HepG2 (cell line): ENCODE data around the gene ADAM19. TPM values are rescaled to one million over a fixed set of nuclear protein-coding genes. Genes with fewer than 3 reads are reported as not detected.
A peak's percentile ranks its signal among the peaks of the same experiment; 100 is the strongest.

Source experiments
- ATAC-seq: fragments of 200-7000 bp; cut with Tn5 transposase; 3 replicates; pipeline ENCODE4 v1.9.1; 2020; ENCODE audit warnings: mild to moderate bottlenecking, moderate library complexity
- BruUV-seq: library from RNA; stranded (reverse); fragments of 400-500 nt; replicated peaks from 2 replicates; lab custom pipeline; 2021; lab: Mats Ljungman, UMichigan
- CTCF ChIA-PET: fragments of 300-600 bp; formaldehyde crosslinking; extraction: SDS; loops from one replicate; lab custom pipeline; 2021; ENCODE audit warnings: low total read pairs, inconsistent platforms, low intra/inter-chr PET ratio; lab: Yijun Ruan, JAX
- POLR2A ChIA-PET: fragments of 350-600 bp; sonication (Branson Sonifier 250); formaldehyde crosslinking; loops from one replicate; lab custom pipeline; 2020; ENCODE audit warnings: antibody characterized with exemption, inconsistent platforms; lab: Yijun Ruan, JAX
- DNase-seq: peaks from one replicate; pipeline ENCODE4 v3.0.0-alpha.2; 2015; ENCODE audit warnings: low spot score
- FAIRE-seq: peaks from 3 replicates; lab custom pipeline; 2011; peaks lifted over from hg19 to GRCh38; lab: Jason Lieb, UNC
- H2AFZ ChIP-seq: one replicate; pipeline ENCODE4 v1.6.1; 2011; ENCODE audit warnings: low read length, inconsistent platforms
- H3K27ac ChIP-seq: fragments of 300-600 bp; 3 replicates; pipeline ENCODE4 v1.8.0; 2011; ENCODE audit warnings: mixed run types, mild to moderate bottlenecking, mixed read lengths, low read length, inconsistent platforms; ENCODE audit not compliant: insufficient read depth; ENCODE audit errors: extremely low read length
- H3K27me3 ChIP-seq, 2 experiments: fragments of 200-600 bp in 1 of 2; 2 replicates in 1 of 2; 3 replicates in 1 of 2; pipeline versions ENCODE4 v1.6.0 to v1.8.0; 2011; ENCODE audit warnings: low read length in 2 of 2, mild to moderate bottlenecking in 2 of 2, moderate library complexity in 2 of 2, inconsistent platforms in 1 of 2; ENCODE audit not compliant: insufficient read depth in 2 of 2, control insufficient read depth in 1 of 2
- H3K36me3 ChIP-seq, 2 experiments: fragments of 200-600 bp in 1 of 2; replicated peaks in 1 of 2; 2 replicates in 1 of 2; 3 replicates in 1 of 2; pipeline versions ENCODE4 v1.5.1 to v1.8.0; 2011; ENCODE audit warnings: low read length in 2 of 2, inconsistent platforms in 1 of 2; ENCODE audit not compliant: insufficient read depth in 2 of 2, control insufficient read depth in 1 of 2
- H3K4me1 ChIP-seq: 2 replicates; pipeline ENCODE4 v1.5.1; 2012; ENCODE audit warnings: low read length, inconsistent platforms; ENCODE audit not compliant: insufficient read depth
- H3K4me2 ChIP-seq: 2 replicates; pipeline ENCODE4 v1.6.0; 2011; ENCODE audit warnings: low read depth, low read length, inconsistent platforms
- H3K4me3 ChIP-seq, 3 experiments: fragments of 200-600 bp in 1 of 3; sonication (generic), shearing (Covaris generic) in 1 of 3; replicated peaks in 1 of 3; 2 replicates each; pipeline ENCODE4 v1.5.1; 2011 to 2016; ENCODE audit warnings: low read length in 3 of 3, inconsistent platforms in 2 of 3, low read depth in 2 of 3, mild to moderate bottlenecking in 2 of 3, control low read depth in 1 of 3, mixed read lengths in 1 of 3; ENCODE audit not compliant: insufficient read depth in 1 of 3
- H3K79me2 ChIP-seq: one replicate; pipeline ENCODE4 v1.6.1; 2011; ENCODE audit warnings: low read length, inconsistent platforms; ENCODE audit not compliant: insufficient read depth
- H3K9ac ChIP-seq: 2 replicates; pipeline ENCODE4 v1.6.0; 2011; ENCODE audit warnings: mild to moderate bottlenecking, low read depth, low read length, inconsistent platforms; ENCODE audit not compliant: insufficient read depth
- H3K9me3 ChIP-seq: 2 replicates; pipeline ENCODE4 v1.5.1; 2012; ENCODE audit warnings: mild to moderate bottlenecking, low read length
- H4K20me1 ChIP-seq: 2 replicates; pipeline ENCODE4 v1.6.0; 2011; ENCODE audit warnings: inconsistent platforms, mild to moderate bottlenecking, low read length, moderate library complexity; ENCODE audit not compliant: insufficient read depth
- GABPA ChIP-seq, 2 experiments: IDR thresholded peaks; 2 replicates each; pipeline ENCODE4 v1.6.1; 2011 to 2016; ENCODE audit warnings: low read depth in 2 of 2, low read length in 1 of 2, missing biosample characterization in 1 of 2, missing genetic modification characterization in 1 of 2
- HNF4A ChIP-seq: sonication (generic); formaldehyde crosslinking; IDR thresholded peaks from 2 replicates; pipeline ENCODE4 v1.4.0; 2020; ENCODE audit warnings: missing genetic modification reagents
- HOXA3 ChIP-seq: sonication (generic); formaldehyde crosslinking; IDR thresholded peaks from 2 replicates; pipeline ENCODE4 v1.5.0; 2020; ENCODE audit warnings: missing genetic modification reagents
- MYC ChIP-seq: sonication (generic); formaldehyde crosslinking; IDR thresholded peaks from 2 replicates; pipeline ENCODE4 v1.9.0; 2021; ENCODE audit warnings: missing genetic modification reagents, borderline replicate concordance
- NCOA5 ChIP-seq: sonication (generic); formaldehyde crosslinking; IDR thresholded peaks from 2 replicates; pipeline ENCODE4 v1.4.0; 2020; ENCODE audit warnings: missing genetic modification reagents
- PAXIP1 ChIP-seq: sonication (generic); formaldehyde crosslinking; conservative IDR thresholded peaks from 2 replicates; pipeline ENCODE4 v1.4.0; 2020; ENCODE audit warnings: mild to moderate bottlenecking, missing genetic modification reagents, moderate library complexity
- SNAPC2 ChIP-seq: sonication (generic); formaldehyde crosslinking; IDR thresholded peaks from 2 replicates; pipeline ENCODE4 v1.8.1; 2022; ENCODE audit warnings: mild to moderate bottlenecking, missing genetic modification reagents
- SP2 ChIP-seq: sonication (generic); formaldehyde crosslinking; IDR thresholded peaks from 2 replicates; pipeline ENCODE4 v1.5.1; 2020; ENCODE audit warnings: mild to moderate bottlenecking, missing genetic modification reagents
- ZKSCAN8 ChIP-seq: IDR thresholded peaks from 2 replicates; pipeline ENCODE4 v1.6.1; 2016; ENCODE audit warnings: borderline replicate concordance, missing genetic modification reagents, missing compliant biosample characterization
- ZNF646 ChIP-seq: sonication (generic); formaldehyde crosslinking; IDR thresholded peaks from 2 replicates; pipeline ENCODE4 v1.9.0; 2021; ENCODE audit warnings: mild to moderate bottlenecking, missing genetic modification reagents
- ZNF781 ChIP-seq: sonication (generic); formaldehyde crosslinking; IDR thresholded peaks from 2 replicates; pipeline ENCODE4 v1.5.1; 2020; ENCODE audit warnings: borderline replicate concordance, mild to moderate bottlenecking, missing genetic modification reagents; ENCODE audit errors: not compliant biosample characterization
- WGBS: methylation state at CpG from one replicate; pipeline ENCODE4 v1.1.6; 2017; ENCODE audit warnings: low lambda C conversion rate; 5-methylcytosine and 5-hydroxymethylcytosine counted together
- in situ Hi-C: cut with HindIII; loops from 2 replicates; pipeline ENCODE4 v1.10.0; 2017; ENCODE audit warnings: low pct_unique_long_range_greater_than_20kb; ENCODE audit not compliant: extremely low pct_ligation_motif_present
- intact Hi-C: fragments of 100-400 bp; cut with micrococcal nuclease; formaldehyde crosslinking; loops from one replicate; pipeline ENCODE4 v1.10.0; 2022; ENCODE audit not compliant: unreplicated experiment
- polyA plus RNA-seq, 8 experiments: library from polyadenylated mRNA; depleted of rRNA in 3 of 8; stranded (reverse) in 7 of 8; unstranded in 1 of 8; fragments of >200 nt; fragmentation: Illumina TruSeq in 4 of 8; extraction: Trizol in 4 of 8; gene quantifications; 2 replicates each; pipeline versions ENCODE4 v1.2.1 to v1.2.3, GENCODE V29; 2011 to 2016; ENCODE audit warnings: low read depth in 4 of 8, missing spikeins in 1 of 8, mixed read lengths in 1 of 8; ENCODE audit not compliant: insufficient read depth in 1 of 8
- total RNA-seq, 5 experiments: library from RNA; depleted of rRNA; stranded (reverse); fragments of >200 nt; fragmentation: Illumina TruSeq; extraction: Trizol; gene quantifications; 2 replicates each; pipeline ENCODE4 v1.2.3, GENCODE V29; 2016; ENCODE audit warnings: low read depth in 1 of 5

Gene ADAM19
- total and polyA plus RNA-seq, 2 of the 13 experiments (the other 11 are each of a cell fraction or from before 2014, with no cell fraction given), result 0.38 to 0.74 TPM

- TF ChIP-seq PAXIP1 (CRISPR knock-in tag) (peak; percentile 36; the same call in 1 of the 2 replicates), GABPA (IDR thresholded peaks at IDR 0.05; ENCODE audit: low read depth, low read length) (no peak), GABPA (CRISPR knock-in tag; IDR thresholded peaks at IDR 0.05; ENCODE audit: low read depth) (peak; percentile 56; the same call in 1 of the 2 replicates)
Observed at GRCh38 chr5:157563929-157564716, 11.5 kb downstream of the ADAM19 start (continued).

- peaks cover 20% of the 10 kb centered on the region for H3K4me1 ChIP-seq
- no peaks in the 10 kb centered on the region for H4K20me1 ChIP-seq
- H3K4me3 ChIP-seq, result no peak overlapping the region
- ATAC-seq (no peak; the same call in 2 of the 3 replicates), DNase-seq (no peak), FAIRE-seq (no peak)
- BruUV-seq, result no TSS peak
- H3K27me3 ChIP-seq, result no peaks in the 10 kb centered on the region; a peak in 1 of 5 replicates
- ChIA-PET POLR2A (no interaction called here), CTCF (no interaction called here)
- no peak overlapping the region for H3K9ac ChIP-seq
- WGBS, result 83% methylated on average over 11 of the region's 11 CpGs
- no peaks in the 10 kb centered on the region for H3K79me2 ChIP-seq
- in situ Hi-C loops, result no loop called here
- H2AFZ ChIP-seq, result no peak overlapping the region
- H3K27ac ChIP-seq, result no peak overlapping the region
- no peaks in the 10 kb centered on the region; a peak in 1 of 5 replicates for H3K36me3 ChIP-seq
- intact Hi-C loops, result no loop called here
- no peak overlapping the region for H3K4me2 ChIP-seq
- no peaks in the 10 kb centered on the region for H3K9me3 ChIP-seq
- TF ChIP-seq HOXA3 (CRISPR knock-in tag) (no peak), HNF4A (no peak), SNAPC2 (CRISPR knock-in tag) (no peak), ZNF646 (CRISPR knock-in tag) (no peak), NCOA5 (CRISPR knock-in tag) (no peak), SP2 (CRISPR knock-in tag) (no peak), MYC (CRISPR knock-in tag) (no peak), ZKSCAN8 (CRISPR knock-in tag) (no peak), ZNF781 (CRISPR knock-in tag) (no peak)
Observed at GRCh38 chr5:157563373-157563928, 12.1 kb downstream of the ADAM19 start.
